ENCODE measurements around the gene RNF34.
A peak's percentile ranks its signal among the peaks of the same experiment; 100 is the strongest.
"Not testable (repeated sequence)": the region's sequence is repeated elsewhere in the genome, so short reads cannot be mapped to it uniquely, and the experiment has no call there.

The RNF34 gene, protein sequence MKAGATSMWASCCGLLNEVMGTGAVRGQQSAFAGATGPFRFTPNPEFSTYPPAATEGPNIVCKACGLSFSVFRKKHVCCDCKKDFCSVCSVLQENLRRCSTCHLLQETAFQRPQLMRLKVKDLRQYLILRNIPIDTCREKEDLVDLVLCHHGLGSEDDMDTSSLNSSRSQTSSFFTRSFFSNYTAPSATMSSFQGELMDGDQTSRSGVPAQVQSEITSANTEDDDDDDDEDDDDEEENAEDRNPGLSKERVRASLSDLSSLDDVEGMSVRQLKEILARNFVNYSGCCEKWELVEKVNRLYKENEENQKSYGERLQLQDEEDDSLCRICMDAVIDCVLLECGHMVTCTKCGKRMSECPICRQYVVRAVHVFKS

DNA sequence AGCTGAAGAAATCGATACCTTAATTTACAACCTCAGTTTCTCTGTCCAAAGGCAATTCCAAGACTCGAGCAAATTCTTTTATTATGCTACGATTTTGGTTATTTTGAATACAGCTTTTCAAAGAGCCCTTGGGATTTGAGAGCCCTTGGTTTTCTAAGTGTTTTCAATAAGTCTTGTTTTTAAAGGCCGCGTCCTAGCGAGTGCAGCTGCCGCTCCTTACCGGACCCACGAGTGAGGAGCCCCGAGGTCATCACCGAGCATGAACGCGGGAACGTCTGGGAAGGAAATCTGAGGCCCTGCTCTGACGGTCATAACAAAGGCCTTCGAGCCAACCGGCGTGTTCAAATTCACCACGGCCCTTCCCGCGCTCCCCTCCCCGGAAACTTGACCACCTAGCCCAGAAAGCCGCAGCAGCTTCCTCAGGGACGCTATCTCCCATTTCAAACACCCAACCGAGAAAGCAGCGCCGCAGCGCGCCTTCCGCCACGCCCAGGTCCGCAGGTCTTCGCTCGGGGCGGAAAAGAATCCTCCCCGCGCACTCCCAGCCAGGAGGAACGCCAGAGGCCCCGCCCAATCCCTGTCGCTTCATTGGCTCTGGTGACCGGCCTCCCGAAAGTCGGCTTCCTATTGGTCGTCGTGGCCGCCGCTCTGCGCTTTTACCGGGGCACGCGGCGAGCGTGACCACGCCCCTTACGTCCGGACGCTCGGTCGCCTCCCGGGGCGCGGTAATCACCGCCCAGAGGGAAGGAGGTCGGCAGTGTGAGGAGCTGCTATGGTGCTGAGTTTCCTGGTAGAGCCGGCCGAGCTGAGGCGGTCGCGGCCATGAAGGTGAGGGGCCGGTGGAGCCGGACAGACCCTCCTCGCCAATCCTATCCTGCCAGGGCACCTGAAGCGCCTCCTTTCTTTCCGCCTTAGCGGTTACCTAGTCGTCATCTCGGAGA is at the start of gene RNF34:
TSS of gene RNF34 (plus strand) at position 728 of the 941 bp plus-strand sequence. CDS start at position 823, 95 bp downstream.
- DNase-seq = peak; percentile 99

DNA sequence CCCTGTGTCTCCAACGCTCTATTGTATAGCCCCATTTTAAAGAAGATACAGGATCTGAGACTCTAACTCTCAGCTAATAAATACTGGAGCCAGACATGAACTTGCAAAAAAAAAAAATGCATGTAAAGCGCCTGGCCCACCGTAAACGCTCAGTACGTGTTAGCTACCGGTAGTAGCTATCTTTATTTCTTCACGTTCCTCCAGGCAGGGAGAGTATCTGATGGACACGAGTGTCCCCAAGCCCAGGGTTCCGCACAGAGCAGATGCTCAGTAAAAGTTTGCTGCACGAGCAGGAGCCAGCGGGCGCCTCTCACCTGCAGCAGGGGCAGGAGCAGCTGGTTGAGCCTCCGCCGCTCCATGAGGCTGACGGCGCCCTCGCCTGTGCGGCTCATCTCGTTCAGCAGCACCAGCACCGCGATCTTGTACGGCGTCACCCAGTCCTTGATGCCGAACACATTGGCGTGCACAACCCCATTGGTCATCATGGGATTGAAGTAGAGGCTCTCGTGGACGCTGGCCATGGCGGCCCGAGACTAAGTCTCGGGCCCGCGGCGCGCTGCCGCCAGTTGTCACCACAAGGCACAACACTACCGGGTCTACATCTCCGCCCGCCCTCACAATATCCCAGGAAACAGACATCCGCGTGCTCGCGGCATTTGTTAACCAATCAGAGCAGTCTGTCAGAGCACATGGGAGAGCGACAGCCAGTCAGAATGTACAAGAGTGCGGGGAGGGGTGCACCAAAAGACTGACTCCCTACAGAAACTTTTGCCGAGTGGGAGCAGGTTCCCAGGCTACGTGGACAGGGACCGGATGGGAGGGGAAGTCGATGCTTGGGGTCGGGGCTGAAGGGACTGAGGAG is 47.9 kb upstream of the RNF34 start, which contains the start of gene ANAPC5:
TSS of gene ANAPC5 (minus strand) at position 592 of the 862 bp plus-strand sequence. CDS start at position 521, 71 bp downstream.
- DNase-seq = peak; percentile 99

DNA sequence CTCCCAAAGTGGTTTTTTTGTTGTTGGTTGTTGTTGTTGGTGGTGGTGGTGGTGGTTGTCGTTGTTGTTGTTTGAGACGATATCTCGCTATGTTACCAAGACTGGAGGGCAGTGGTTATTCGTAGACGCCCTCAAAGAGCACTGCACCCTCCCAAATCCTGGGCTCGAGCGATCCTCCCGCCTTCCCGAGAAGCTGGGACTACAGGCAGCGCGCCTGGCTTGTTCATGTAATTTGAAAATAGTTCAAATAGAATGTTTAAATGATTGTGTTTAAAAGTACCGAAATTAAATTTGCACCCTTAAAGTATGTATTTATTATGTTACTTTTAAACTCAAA is 47.3 kb upstream of the RNF34 start:
- peak; percentile 91 for DNase-seq

DNA sequence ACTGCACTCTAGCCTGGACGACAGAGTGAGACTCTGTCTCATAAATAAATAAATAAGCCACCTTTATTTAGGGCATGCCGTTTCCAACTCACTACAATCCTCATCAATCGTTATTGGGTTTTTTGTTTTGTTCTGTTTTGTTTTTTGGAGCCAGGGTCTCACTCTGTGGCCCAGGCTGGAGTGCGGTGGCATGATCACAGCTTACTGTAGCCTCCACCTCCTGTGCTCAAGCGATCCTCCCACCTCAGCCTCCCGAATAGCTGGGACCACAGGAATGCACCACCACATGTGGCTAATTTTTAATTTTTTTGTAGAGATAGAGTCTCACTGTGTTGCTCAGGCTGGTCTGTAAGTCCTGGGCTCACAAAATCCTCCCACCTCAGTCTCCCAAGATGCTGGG is 44.1 kb upstream of the RNF34 start:
- no peak for DNase-seq

DNA sequence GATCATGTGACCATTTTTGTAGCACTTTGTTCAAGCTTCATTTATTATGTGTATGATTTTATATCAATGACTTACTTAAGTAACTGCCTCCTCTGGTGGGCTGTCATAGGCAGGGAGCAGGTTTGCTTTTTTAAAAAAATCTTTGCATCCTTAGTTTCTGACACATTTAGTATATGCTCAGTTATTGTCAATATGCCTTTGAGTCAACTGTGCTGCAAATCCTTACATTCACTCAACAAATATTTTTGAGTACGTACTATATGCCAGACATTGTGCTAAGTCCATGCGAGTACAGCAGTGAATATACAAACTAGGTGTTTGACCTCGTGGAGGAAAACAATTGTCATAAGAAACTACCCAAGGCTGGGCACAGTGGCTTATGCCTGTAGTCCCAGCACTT is 43.3 kb upstream of the RNF34 start:
- no peak for DNase-seq

DNA sequence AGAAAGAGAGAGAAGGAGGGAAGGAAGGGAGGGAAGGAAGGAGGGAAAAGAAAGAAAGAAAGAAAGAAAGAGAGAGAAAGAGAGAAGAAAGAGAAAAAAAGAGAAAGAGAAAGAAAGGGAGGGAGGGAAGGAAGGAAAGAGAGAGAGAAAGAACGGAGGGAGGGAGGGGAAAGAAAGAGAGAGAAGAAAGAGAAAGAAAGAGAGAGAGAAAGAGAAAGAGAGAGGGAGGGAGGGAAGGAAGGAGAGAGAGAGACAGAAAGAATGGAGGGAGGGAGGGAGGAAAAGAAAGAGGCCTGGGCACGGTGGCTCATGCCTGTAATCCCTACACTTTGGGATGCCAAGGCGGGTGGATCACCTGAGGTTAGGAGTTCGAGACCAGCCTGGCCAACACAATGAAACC is 42.6 kb upstream of the RNF34 start:
- no peak for DNase-seq

DNA sequence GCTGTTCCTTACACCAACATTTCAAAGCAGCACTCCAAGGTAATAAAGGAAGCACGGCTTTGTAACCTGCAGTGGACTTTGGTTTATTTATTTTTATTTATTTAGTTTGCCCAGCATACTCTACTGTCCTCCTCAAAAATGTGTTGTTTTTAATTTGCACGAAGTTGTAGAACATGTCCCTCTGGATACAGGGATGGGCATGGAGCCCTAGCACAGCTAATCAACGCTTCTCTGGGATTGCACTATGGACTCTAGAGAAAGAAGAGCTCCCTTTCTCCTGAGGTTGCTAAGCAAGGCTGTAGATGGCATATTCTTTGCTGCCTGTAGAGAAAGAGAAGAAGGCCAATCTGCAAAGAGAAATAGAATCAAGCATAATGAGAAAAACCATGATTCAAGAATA is 41.8 kb upstream of the RNF34 start:
- no peak for DNase-seq

DNA sequence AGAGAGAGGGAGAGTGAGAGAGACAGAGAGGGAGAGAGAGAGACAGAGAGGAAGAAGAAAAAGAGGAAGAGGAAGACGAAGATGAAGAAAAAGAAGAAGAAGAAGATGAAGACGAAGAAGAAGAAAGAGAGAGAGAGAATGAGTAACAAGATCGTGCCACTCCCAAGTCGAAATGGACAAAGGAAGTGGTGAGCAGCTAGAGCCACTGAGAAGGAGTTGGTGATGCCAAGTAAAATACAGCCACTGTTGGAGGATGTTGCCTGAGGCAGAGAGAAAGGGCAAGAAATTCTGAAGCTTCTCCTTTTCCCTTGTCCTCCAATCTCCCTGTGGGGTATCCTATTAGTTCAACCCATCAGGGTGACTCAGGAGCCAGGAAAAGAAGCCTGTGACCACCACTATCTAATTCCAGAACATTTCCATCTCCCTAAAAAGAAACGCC is 35.2 kb upstream of the RNF34 start:
- no peak for DNase-seq

DNA sequence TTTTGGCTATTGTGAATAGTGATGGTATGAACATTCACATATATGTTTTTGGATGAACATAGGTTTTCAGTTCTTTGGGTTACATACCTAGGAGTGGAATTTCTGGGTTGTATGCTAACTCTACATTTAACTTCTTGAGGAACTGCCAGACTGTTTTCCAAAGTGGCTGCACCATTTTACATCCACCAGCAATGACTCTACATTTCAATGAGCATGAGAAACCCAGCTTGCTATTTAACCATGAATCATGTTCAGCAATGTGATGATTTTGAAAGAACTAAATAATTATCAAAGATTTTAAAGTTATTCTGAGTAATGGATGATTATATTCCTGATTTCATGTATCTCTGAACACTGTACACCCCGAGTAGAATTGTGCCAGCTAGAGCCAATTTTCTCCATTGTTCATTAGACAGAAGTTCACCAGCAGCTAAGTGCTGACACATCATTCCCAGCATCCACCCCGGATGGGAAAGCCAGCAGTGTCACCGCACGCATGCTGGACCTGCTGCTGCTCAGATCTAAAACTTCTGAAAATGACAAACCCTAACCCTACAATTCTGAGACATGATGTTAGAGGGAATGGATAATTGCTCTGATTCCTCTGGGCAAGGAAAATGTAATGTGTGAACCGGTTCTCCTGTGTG is 34.4 kb upstream of the RNF34 start:
- DNase-seq = no peak

DNA sequence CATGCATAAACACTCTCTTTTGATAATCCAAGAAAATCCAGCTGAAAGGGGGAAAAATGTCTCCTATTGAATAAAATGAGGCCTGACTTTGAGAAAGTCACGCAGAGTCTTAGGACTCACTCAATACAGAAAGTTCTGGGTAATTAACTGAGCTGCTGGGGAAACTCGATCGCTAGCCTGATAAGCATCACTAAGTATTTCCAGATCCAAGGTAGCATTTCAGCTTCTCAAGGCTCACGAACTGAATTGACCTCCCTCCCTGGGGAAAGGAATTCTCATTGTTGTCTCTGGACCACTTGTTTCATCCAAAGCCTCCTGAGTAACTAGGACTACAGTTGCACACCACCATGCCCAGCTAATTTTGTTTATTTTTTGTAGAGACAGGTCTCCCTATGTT is 33.9 kb upstream of the RNF34 start:
- DNase-seq = no peak

DNA sequence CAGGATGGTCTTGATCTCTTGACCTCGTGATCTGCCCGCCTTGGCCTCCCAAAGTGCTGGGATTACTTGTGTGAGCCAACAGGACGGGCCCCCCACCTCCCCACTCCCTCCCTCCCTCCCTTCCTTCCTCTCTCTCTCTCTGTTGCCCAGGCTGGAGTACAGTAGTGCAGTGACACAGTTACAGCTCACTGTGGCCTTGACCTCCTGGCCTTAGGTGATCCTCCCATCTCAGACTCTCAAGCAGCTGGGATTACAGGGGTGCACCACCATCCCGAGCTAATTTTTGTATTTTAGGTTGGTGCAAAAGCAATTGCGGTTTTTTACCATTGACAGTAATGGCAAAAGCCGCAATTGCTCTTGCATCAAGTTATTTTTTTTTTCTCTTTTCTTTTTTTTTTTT is 28.5 kb upstream of the RNF34 start:
- no peak for DNase-seq

DNA sequence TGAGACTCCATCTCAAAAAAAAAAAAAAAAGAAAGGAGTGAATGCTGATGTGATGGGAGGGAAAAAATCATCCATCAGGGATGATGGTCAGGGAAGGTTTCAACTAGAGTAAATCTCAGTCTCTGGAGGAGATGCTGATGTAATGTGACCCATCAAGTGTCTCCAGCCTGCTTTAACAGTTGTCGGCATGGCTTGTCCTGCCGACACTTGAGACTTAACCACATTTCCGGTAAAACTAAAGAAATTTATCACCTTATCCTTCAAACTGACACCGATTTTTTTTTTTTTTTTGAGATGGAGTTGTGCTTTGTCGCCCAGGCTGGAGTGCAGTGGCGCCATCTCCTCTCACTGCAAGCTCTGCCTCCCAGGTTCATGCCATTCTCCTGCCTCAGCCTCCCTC is 26.2 kb upstream of the RNF34 start:
- no peak for DNase-seq

DNA sequence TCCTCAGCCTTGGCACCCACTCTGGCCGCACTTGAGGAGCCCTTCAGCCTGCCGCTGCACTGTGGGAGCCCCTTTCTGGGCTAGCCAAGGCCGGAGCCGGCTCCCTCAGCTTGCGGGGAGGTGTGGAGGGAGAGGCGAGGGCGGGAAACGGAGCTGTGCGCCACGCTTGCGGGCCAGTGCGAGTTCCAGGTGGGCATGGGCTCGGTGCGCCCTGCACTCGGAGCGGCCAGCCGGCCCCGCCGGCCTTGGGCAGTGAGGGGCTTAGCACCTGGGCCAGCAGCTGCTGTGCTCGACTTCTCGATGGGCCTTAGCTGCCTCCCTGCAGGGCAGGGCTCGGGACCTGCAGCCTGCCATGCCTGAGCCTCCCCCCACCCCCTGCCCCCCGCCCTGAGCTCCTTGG is 25.6 kb upstream of the RNF34 start:
- DNase-seq = not testable (repeated sequence)

DNA sequence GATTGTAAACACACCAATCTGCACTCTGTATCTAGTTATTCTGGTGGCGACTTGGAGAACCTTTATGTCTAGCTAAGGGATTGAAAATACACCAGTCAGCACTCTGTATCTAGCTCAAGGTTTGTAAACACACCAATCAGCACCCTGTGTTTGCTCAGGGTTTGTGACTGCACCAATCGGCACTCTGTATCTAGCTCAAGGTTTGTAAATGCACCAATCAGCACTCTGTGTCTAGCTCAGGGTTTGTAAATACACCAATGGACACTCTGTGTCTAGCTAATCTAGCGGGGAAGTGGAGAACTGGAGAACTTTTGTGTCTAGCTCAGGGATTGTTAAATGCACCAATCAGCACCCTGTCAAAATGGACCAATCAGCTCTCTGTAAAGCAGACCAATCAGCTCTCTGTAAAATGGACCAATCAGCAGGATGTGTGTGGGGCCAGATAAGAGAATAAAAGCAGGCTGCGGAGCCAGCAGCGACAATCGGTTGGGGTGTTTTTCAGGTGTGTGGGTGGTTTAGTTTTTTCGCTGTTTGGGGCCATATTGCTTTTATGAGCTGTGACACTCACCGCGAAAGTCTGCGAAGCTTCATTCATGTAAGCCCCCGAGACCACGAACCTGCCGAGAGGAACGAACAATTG is 24.9 kb upstream of the RNF34 start:
- not testable (repeated sequence) for DNase-seq

DNA sequence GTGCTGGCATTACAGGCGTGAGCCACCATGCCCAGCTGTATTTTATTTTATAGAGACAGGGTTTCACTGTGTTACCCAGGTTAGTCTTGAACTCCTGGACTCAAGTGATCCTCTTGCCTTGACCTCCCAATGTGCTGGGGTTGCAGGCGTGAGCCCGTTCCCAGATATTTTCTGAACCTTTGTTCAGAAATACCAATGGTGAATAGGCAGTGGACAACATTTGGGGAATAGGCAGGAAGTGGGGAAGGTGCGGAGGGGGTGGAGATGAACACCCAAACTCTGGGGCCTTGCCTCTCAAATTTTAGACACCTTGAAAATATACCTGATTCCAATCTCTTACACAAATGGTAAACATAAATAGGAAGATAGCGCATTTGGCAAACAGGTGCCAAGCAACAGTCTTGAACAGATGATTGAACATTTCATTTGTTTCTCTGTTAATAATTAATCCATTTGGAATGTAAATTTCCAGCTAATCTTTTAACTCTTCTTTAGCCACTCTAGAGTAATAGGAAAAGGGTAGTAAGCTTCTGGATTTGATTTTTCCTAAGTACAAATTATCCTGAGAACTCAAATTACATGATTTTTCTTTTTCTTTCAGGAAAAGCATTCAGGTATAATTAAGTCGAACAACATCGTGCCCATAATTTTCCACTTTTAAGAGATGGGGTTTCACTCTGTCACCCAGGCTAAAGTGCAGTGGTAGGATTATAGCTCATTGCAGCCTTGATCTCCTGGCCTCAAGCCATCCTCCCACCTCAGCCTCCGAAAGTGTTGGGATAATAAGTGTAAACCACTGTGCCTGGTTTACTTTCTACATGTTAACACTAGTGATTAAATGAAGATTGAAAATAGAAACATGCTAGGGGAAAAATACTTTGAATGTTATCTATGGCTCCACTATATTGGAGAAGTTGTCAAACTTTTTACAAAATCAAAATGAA is 22.9 kb upstream of the RNF34 start:
- DNase-seq = no peak

DNA sequence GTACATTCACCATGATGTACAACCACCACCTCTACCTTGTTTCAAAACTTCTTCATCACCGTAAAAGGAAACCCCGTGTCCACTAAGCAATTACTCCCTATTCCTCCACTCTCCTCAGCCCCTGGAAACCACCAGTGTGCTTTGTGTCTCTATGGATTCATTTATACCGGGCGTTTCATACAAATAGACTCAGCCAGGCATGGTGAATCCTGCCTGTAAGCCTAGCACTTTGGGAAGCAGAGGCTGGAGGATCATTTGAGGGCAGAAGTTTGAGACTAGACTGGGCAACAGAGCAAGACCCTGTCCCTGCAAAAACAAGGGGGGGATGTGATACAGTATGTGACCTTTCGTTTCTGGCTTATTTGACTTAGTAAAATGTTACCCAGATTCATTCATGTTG is 21.2 kb upstream of the RNF34 start:
- DNase-seq = no peak

DNA sequence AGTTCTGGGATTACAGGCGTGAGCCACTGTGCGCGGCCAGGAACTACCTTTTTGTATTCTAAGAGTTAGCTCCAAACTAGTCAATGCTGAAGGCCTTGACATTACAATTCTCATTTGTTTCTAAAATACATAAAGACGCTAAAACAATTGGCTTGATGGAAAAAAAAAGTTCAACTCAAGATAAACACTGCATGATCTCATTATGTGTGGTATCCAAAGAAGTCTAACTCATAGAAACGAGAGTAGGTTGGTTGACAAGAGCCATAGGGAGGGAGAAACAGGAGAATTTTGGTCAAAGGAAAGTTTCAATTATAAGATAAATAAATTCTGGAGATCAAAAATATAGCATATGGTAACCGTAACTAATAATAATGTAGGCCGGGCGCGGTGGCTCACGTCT is 20.0 kb upstream of the RNF34 start:
- no peak for DNase-seq

DNA sequence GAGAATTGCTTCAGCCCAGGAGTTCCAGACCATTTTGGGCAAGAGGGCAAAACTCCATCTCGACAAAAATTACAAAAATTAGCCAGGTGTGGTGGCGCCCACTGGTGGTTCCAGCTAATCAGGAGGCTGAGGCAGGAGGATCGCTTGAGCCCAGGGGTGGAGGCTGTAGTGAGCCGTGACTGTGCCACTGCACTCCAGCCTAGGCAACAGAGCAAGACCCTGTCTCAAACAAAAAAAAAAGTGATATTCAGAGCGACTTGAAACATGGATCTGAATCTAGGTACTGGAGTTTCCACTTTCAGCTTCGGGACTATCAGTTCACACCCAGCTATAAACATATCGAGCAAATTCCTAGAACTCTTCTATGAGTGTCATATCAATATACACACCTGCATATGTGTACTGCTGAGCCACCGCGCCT is 16.3 kb upstream of the RNF34 start:
- DNase-seq = no peak

DNA sequence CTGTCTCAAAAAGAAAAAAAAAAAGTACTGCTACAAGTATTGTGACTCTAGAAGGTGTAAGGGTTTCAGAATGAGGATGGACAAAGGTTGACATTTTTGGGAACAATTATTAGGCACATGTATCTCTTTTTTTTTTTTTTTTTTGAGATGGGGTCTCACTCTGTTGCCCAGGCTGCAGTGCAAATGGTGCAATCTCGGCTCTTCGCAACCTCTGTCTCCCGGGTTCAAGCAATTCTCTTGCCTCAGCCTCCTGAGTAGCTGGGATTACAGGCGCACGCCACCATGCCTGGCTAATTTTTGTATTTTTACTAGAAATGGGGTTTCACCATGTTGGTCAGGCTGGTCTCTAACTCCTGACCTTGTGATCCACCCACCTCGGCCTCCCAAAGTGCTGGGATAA is 15.0 kb upstream of the RNF34 start:
- DNase-seq = not testable (repeated sequence)

DNA sequence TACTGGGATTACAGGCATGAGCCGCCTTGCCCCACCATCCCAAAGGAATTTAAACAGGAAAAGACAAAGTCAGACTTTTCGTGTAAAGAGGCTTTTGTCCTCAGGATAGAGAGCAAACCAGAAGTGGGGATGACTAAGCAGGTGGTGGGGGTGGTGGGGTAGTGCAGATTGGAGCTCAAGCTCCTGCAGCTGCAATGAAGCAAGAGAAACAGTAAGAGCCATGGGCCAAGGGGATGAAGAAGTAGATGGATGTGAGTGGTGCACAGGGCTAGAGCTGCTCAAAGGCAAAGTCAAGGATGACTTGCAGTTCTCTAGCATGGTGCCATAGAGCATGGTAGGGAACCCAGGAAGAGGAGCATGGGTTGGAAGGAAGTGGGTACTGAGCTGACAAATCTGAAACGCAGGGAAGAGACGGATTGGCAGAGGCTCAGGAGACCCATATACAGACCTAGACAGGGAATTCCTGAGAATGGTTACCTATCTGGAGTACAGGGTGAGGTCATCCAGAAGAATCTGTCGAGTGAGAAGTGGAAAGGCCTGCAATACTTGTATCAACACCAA is 11.4 kb upstream of the RNF34 start:
- no peak for DNase-seq

Measured in NCI-H1105 treated with DMSO at 0.1 percent for 48 hours (cell line).